ENCODE data around the gene SLC1A1. TPM values are rescaled to one million over a fixed set of nuclear protein-coding genes. Genes with fewer than 3 reads are reported as not detected.
"Not testable (repeated sequence)": the region's sequence is repeated elsewhere in the genome, so short reads cannot be mapped to it uniquely, and the experiment has no call there.

SLC1A1 gene
- total RNA-seq, 1 experiment from 2014 or later, result 8.5 TPM

- H3K27ac Mint-ChIP-seq, result peak overlapping the region; percentile 82
- ATAC-seq; H3K27me3 Mint-ChIP-seq (ENCODE audit: low read depth); H3K4me1 Mint-ChIP-seq; H3K36me3 Mint-ChIP-seq; POLR2A ChIA-PET; H3K9me3 Mint-ChIP-seq: not testable (repeated sequence)
- CTCF ChIA-PET, result interaction anchor here (3.1 kb wide), 1 partner anchor 20 kb away, joined by 13 read pairs; no protein-coding TSS in a partner anchor
- TF ChIP-seq ZNF281 (CRISPR knock-in tag; IDR thresholded peaks at IDR 0.05) (0 out of 2 replicates have a peak, but pooled peaks have one; percentile 58), FOXP4 (CRISPR knock-in tag; IDR thresholded peaks at IDR 0.05) (peak; percentile 21; the same call in 1 of the 2 replicates), FOXP1 (CRISPR knock-in tag; IDR thresholded peaks at IDR 0.05; ENCODE audit: borderline replicate concordance) (peak; percentile 25; the same call in 1 of the 2 replicates), FOXK1 (CRISPR knock-in tag; IDR thresholded peaks at IDR 0.05) (peak; percentile 40; the same call in 1 of the 2 replicates)
- H3K4me3 Mint-ChIP-seq, result peak overlapping the region; percentile 45
- DNase-seq (ENCODE audit: low spot score), result peak; percentile 60
Measured at GRCh38 chr9:4606033-4606432, 115.8 kb downstream of the SLC1A1 start.

GRCh38 chr9:4614627-4615026, 124.4 kb downstream of the SLC1A1 start:
- Mint-ChIP-seq H3K4me3 (no peak overlapping the region), H3K4me1 (peaks cover 13% of the 10 kb centered on the region), H3K27me3 (ENCODE audit: low read depth) (no peaks in the 10 kb centered on the region), H3K9me3 (no peaks in the 10 kb centered on the region), H3K27ac (no peak overlapping the region), H3K36me3 (no peaks in the 10 kb centered on the region)
- ChIA-PET POLR2A (no interaction called here), CTCF (interaction anchor here (2.3 kb wide), 1 partner anchor 10 kb away, joined by 7 read pairs; no protein-coding TSS in a partner anchor)
- DNase-seq (ENCODE audit: low spot score) (no peak), ATAC-seq (no peak)
- TF ChIP-seq ZNF121 (CRISPR knock-in tag; IDR thresholded peaks at IDR 0.05) (no peak), SOX15 (CRISPR knock-in tag; IDR thresholded peaks at IDR 0.05) (no peak), ZBTB21 (CRISPR knock-in tag; IDR thresholded peaks at IDR 0.05; ENCODE audit: borderline replicate concordance) (no peak), MYBL2 (CRISPR knock-in tag; IDR thresholded peaks at IDR 0.05) (no peak)

GRCh38 chr9:4615251-4615650, 125.0 kb downstream of the SLC1A1 start:
- H3K36me3 Mint-ChIP-seq, result no peaks in the 10 kb centered on the region
- H3K27me3 Mint-ChIP-seq (ENCODE audit: low read depth), result no peaks in the 10 kb centered on the region
- POLR2A ChIA-PET, result no interaction called here
- DNase-seq (ENCODE audit: low spot score), result no peak
- no peaks in the 10 kb centered on the region for H3K9me3 Mint-ChIP-seq
- peaks cover 15% of the 10 kb centered on the region for H3K4me1 Mint-ChIP-seq
- H3K27ac Mint-ChIP-seq, result no peak overlapping the region
- CTCF ChIA-PET, result interaction anchor here (0.6 to 2.3 kb wide), 2 partner anchors 11 to 25 kb away, joined by 3 to 7 read pairs; no protein-coding TSS in a partner anchor
- H3K4me3 Mint-ChIP-seq, result no peak overlapping the region
- ATAC-seq, result no peak
- TF ChIP-seq GRHL2 (CRISPR knock-in tag; IDR thresholded peaks at IDR 0.05; ENCODE audit: insufficient replicate concordance, severe bottlenecking) (no peak), E2F1 (CRISPR knock-in tag; IDR thresholded peaks at IDR 0.05) (no peak), NR2C2 (CRISPR knock-in tag; IDR thresholded peaks at IDR 0.05) (no peak), KAT7 (CRISPR knock-in tag; IDR thresholded peaks at IDR 0.05; ENCODE audit: borderline replicate concordance) (no peak), STAT6 (CRISPR knock-in tag; conservative IDR thresholded peaks at IDR 0.05; ENCODE audit: low read depth) (no peak), OVOL2 (CRISPR knock-in tag; IDR thresholded peaks at IDR 0.05; ENCODE audit: borderline replicate concordance) (no peak), E2F4 (CRISPR knock-in tag; IDR thresholded peaks at IDR 0.05; ENCODE audit: borderline replicate concordance, low read depth) (no peak), USF1 (CRISPR knock-in tag; IDR thresholded peaks at IDR 0.05) (no peak), ZNF512 (CRISPR knock-in tag; IDR thresholded peaks at IDR 0.05; ENCODE audit: borderline replicate concordance) (no peak), FOXP1 (CRISPR knock-in tag; IDR thresholded peaks at IDR 0.05; ENCODE audit: borderline replicate concordance) (no peak), ESRRA (CRISPR knock-in tag; IDR thresholded peaks at IDR 0.05; ENCODE audit: borderline replicate concordance) (no peak), ATF1 (CRISPR knock-in tag; IDR thresholded peaks at IDR 0.05) (no peak)
